Gastroesophageal sphincter (tissue), 4 donors: Measurements from ENCODE around the gene LCN9. TPM values are rescaled to one million over a fixed set of nuclear protein-coding genes. Genes with fewer than 3 reads are reported as not detected.

ENCODE experiments used
- ATAC-seq: fragments of 150-250 bp; one replicate; pipeline ENCODE4 v1.9.1; 2016; ENCODE audit warnings: mild to moderate bottlenecking, moderate library complexity
- H3K27ac ChIP-seq, 4 donors: fragments of 200-600 bp; sonication (generic) in 3 of 4; 1 replicate in 3 of 4; 2 replicates in 1 of 4; pipeline ENCODE4 v1.5.1; 2016 to 2019
- H3K27me3 ChIP-seq: fragments of 200-600 bp; sonication (generic); one replicate; pipeline ENCODE4 v1.5.1; 2019
- H3K36me3 ChIP-seq, 2 donors: fragments of 200-600 bp; sonication (generic); one replicate each; pipeline ENCODE4 v1.5.1; 2019; ENCODE audit warnings: control low read depth in 1 of 2
- H3K4me1 ChIP-seq, 3 donors: fragments of 200-600 bp; sonication (generic); 1 replicate in 2 of 3; 2 replicates in 1 of 3; pipeline ENCODE4 v1.5.1; 2016 to 2019; ENCODE audit warnings: control low read depth in 2 of 3
- H3K4me3 ChIP-seq, 2 donors: fragments of 200-600 bp; sonication (generic); one replicate each; pipeline ENCODE4 v1.5.1; 2019; ENCODE audit warnings: mild to moderate bottlenecking in 1 of 2, moderate library complexity in 1 of 2
- H3K9me3 ChIP-seq, 3 donors: fragments of 200-600 bp; sonication (generic); one replicate each; pipeline ENCODE4 v1.5.1; 2017 to 2019; ENCODE audit warnings: control low read depth in 2 of 3
- EP300 ChIP-seq: sonication (generic); formaldehyde crosslinking; IDR thresholded peaks from one replicate; pipeline ENCODE4 v1.6.1; 2017; ENCODE audit warnings: antibody characterized with exemption, mild to moderate bottlenecking
- POLR2A ChIP-seq, 2 donors: fragments of 450-650 bp; IDR thresholded peaks; one replicate each; pipeline ENCODE4 v1.6.1; 2017; ENCODE audit warnings: antibody characterized with exemption in 2 of 2, mild to moderate bottlenecking in 2 of 2, moderate library complexity in 1 of 2
- POLR2AphosphoS5 ChIP-seq: sonication (generic); formaldehyde crosslinking; IDR thresholded peaks from one replicate; pipeline ENCODE4 v1.6.1; 2017; ENCODE audit warnings: antibody characterized with exemption
- WGBS, 2 donors: methylation state at CpG; one replicate each; pipeline ENCODE4 v1.1.5; 2018; ENCODE audit warnings: low coverage in 1 of 2; 5-methylcytosine and 5-hydroxymethylcytosine counted together
- total RNA-seq, 4 donors: library from RNA; depleted of rRNA; stranded (reverse); fragments of >200 nt; gene quantifications; one replicate each; pipeline ENCODE4 v1.1.0, GENCODE V29; 2016
- TF ChIP-seq, protein P1 (sequence below), 4 experiments: fragments of 200-600 bp in 2 of 4; fragments of 450-650 bp in 2 of 4; sonication (generic) in 1 of 4; IDR thresholded peaks; one replicate each; pipeline ENCODE4 v1.5.1; 2017 to 2019; ENCODE audit warnings: antibody characterized with exemption in 4 of 4, mild to moderate bottlenecking in 2 of 4, moderate library complexity in 2 of 4

Gene LCN9
- total RNA-seq, 4 donors from 2014 or later: not detected

GRCh38 chr9:135676891-135677290, 13.8 kb downstream of the LCN9 start:
- ATAC-seq: no peak
- TF ChIP-seq EP300 (no peak), POLR2A (IDR thresholded peaks at IDR 0.05) (no peak), POLR2AphosphoS5 (no peak)
- TF ChIP-seq, protein P1, sequence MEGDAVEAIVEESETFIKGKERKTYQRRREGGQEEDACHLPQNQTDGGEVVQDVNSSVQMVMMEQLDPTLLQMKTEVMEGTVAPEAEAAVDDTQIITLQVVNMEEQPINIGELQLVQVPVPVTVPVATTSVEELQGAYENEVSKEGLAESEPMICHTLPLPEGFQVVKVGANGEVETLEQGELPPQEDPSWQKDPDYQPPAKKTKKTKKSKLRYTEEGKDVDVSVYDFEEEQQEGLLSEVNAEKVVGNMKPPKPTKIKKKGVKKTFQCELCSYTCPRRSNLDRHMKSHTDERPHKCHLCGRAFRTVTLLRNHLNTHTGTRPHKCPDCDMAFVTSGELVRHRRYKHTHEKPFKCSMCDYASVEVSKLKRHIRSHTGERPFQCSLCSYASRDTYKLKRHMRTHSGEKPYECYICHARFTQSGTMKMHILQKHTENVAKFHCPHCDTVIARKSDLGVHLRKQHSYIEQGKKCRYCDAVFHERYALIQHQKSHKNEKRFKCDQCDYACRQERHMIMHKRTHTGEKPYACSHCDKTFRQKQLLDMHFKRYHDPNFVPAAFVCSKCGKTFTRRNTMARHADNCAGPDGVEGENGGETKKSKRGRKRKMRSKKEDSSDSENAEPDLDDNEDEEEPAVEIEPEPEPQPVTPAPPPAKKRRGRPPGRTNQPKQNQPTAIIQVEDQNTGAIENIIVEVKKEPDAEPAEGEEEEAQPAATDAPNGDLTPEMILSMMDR (IDR thresholded peaks at IDR 0.05): no peak
- Histone ChIP-seq H3K27ac (no peak overlapping the region), H3K4me1 (no peaks in the 10 kb centered on the region), H3K4me3 (no peak overlapping the region), H3K9me3 (no peaks in the 10 kb centered on the region), H3K27me3 (peaks cover 45% of the 10 kb centered on the region), H3K36me3 (no peaks in the 10 kb centered on the region)
- WGBS, 2 donors: 90% methylated on average over 3 of the region's 13 CpGs; no CpG with 5 or more reads in 1 of the 2 donors

- Histone ChIP-seq H3K4me1 (no peaks in the 10 kb centered on the region), H3K9me3 (no peaks in the 10 kb centered on the region), H3K4me3 (no peak overlapping the region), H3K36me3 (no peaks in the 10 kb centered on the region), H3K27ac (no peak overlapping the region), H3K27me3 (peaks cover 45% of the 10 kb centered on the region)
- WGBS, 2 donors: 71 to 87% methylated on average over 9 to 10 of the region's 22 CpGs
- TF ChIP-seq EP300 (no peak), POLR2AphosphoS5 (no peak), POLR2A (IDR thresholded peaks at IDR 0.05) (no peak)
- TF ChIP-seq, protein P1 (IDR thresholded peaks at IDR 0.05): no peak
- ATAC-seq: no peak
Observed at GRCh38 chr9:135677641-135678168, 14.6 kb downstream of the LCN9 start.

GRCh38 chr9:135678236-135679017, 15.3 kb downstream of the LCN9 start:
- TF ChIP-seq, protein P1 (IDR thresholded peaks at IDR 0.05): no peak
- TF ChIP-seq POLR2A (IDR thresholded peaks at IDR 0.05) (no peak), POLR2AphosphoS5 (no peak), EP300 (no peak)
- WGBS, 2 donors: 53 to 55% methylated on average over 2 to 3 of the region's 20 CpGs
- no peaks in the 10 kb centered on the region for H3K4me1 ChIP-seq
- peaks cover 48% of the 10 kb centered on the region for H3K27me3 ChIP-seq
- no peaks in the 10 kb centered on the region for H3K36me3 ChIP-seq
- H3K27ac ChIP-seq: no peak overlapping the region
- no peak for ATAC-seq
- H3K4me3 ChIP-seq: no peak overlapping the region
- H3K9me3 ChIP-seq: no peaks in the 10 kb centered on the region

DNA sequence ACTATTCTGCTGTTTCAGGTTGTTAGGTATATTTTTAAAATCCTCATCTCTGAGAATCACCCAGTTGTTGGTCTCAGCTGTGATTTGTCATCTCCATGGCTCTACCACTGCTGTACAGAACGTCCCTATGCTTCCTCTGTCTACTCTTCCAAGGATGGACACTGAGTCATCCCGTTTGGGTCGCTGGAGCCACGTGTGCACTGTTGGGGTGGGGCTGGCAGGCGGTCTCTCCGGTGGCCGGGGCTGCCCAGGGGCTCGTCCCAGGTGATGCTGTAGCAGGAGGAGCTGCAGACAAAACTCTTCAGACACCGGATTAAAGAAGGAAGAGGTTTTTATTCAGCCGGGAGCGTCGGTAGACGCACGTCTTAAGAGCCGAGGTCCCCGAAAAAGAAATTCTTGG, 16.9 kb downstream of the LCN9 start:
- H3K27me3 ChIP-seq: peaks cover 64% of the 10 kb centered on the region
- H3K9me3 ChIP-seq: no peaks in the 10 kb centered on the region
- no peak for ATAC-seq
- no peak overlapping the region for H3K27ac ChIP-seq
- no peak overlapping the region for H3K4me3 ChIP-seq
- TF ChIP-seq POLR2AphosphoS5: no peak
- H3K36me3 ChIP-seq: no peaks in the 10 kb centered on the region
- no peaks in the 10 kb centered on the region for H3K4me1 ChIP-seq
- WGBS, 2 donors: 36 to 41% methylated on average over 9 to 14 of the region's 16 CpGs

- no peak overlapping the region for H3K27ac ChIP-seq
- H3K4me3 ChIP-seq: no peak overlapping the region
- no peaks in the 10 kb centered on the region for H3K36me3 ChIP-seq
- no peaks in the 10 kb centered on the region for H3K9me3 ChIP-seq
- ATAC-seq: no peak
- TF ChIP-seq EP300: no peak
- TF ChIP-seq, protein P1 (IDR thresholded peaks at IDR 0.05): no peak
- TF ChIP-seq POLR2AphosphoS5: no peak
- no peak for TF ChIP-seq POLR2A (IDR thresholded peaks at IDR 0.05)
- 76 to 95% methylated on average over 3 to 4 of the region's 5 CpGs for WGBS, 2 donors
- no peaks in the 10 kb centered on the region for H3K4me1 ChIP-seq
- peaks cover 75% of the 10 kb centered on the region for H3K27me3 ChIP-seq
Observed at GRCh38 chr9:135681161-135681560, 18.1 kb downstream of the LCN9 start.
